HuH-7.5 (cell line): ENCODE measurements around the gene CDKN1C.

ENCODE experiments used
- DNase-seq: peaks from one replicate; pipeline ENCODE4 v3.0.0; 2011; ENCODE audit warnings: low spot score

Gene CDKN1C

GRCh38 chr11:2923446-2924375 is 38.1 kb upstream of the CDKN1C start:
- DNase-seq: no peak

DNA sequence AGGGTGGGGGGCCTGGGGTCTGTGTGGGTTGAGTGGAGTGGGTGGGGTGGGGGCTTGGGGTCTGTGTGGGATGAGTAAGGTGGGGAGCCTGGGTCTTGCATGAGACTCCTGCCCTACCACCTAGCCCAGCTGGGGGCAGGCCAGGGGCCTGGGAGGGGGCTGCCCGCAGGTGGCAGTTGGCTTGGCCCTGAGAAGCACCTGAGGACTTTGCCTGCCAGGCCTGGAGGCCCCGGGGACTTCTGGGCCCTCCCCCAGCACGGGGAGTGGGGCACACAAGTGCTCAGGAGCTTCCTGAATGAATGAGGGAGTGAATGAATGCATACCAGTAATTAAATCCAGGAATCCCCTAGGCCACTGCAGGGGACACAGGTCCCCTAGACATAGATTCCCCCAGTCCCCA is 37.1 kb upstream of the CDKN1C start:
- no peak for DNase-seq

DNA sequence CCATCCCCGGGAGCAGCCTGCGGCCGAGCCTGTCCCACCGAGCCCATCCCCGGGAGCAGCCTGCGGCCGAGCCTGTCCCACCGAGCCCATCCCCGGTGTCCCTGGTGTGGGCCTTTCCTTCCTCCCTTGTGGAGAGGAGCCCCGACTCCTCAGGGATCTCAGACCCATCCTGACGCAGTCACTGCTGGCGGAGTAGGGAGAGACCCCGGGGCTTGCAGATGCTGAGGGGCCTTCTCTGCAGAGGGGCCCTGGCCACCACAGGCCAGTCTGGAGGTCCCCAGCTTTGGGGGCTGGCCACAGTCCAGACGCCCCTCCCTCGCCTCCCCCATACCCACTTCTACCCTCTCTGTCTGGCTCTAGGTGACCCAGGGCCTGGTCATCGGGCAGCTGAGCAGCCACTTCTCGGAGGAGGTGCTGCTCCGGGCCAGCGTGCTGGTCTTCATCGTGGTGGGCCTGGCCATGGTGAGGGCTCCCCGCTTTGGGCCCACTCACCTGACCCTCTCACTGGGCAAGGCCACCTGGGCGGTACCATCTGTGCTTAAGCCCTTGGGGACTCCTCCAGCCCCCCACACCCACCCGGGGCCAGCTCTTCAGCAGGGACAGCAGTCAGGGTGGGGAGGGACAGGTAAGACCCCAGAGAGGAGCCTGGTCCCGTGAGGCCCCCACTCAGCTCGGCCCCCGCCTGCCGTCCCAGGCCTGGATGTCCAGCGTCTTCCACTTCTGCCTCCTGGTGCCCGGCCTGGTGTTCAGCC is 36.3 kb upstream of the CDKN1C start:
- DNase-seq: no peak

GRCh38 chr11:2921261-2921660 is 35.7 kb upstream of the CDKN1C start:
- DNase-seq: no peak

GRCh38 chr11:2920343-2920742 is 34.8 kb upstream of the CDKN1C start:
- no peak for DNase-seq

DNA sequence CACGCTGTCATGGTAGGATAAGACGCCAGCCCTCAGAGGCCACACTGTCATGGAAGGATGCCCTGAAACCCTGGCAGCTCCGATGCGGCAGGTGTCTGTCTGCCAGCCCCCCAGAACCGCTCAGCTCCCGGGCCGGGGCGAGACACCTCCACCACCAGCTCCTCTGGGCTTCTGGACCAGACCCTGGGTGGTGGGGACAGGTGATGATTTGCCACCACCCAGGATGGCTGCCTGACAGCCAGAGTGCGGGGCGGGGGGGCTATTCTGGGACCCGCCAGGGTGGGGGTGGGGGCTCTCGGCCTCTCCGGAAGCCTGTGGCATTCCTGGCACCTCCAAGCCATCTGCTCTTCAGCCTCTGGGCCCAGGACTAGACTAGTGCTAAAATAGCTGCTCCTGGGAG is 34.3 kb upstream of the CDKN1C start:
- DNase-seq: no peak

GRCh38 chr11:2919188-2919587 is 33.6 kb upstream of the CDKN1C start:
- no peak for DNase-seq

DNA sequence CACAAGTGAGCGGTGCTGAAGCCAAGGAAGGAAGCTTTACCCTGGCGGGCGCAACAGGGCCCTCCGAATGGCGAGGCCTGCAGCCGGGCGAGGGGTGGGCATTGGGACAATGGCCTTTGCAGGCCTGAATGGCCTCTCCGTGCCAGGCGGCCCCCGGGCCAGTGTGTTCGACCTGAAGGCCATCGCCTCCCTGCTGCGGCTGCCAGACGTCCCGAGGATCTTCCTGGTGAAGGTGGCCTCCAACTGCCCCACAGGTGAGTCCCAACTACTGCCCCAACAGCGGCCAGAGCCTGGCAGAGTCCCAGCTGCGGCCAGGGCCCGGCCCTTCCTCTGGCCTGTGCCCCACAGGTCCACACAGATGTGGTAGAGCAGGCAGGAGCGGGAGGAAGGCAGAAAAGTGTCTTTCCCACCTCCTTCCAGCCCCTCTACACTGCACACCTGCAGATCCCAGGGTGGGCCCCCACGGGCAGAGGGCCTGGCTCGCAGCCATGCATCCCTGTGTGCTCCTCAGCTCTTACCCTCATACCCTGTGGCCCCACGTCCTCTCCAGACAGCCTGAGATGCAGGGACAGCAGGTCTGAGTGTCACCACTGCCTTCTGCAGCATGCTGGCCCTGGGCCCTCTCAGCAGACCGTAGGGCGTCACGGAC is 32.4 kb upstream of the CDKN1C start:
- no peak for DNase-seq

DNA sequence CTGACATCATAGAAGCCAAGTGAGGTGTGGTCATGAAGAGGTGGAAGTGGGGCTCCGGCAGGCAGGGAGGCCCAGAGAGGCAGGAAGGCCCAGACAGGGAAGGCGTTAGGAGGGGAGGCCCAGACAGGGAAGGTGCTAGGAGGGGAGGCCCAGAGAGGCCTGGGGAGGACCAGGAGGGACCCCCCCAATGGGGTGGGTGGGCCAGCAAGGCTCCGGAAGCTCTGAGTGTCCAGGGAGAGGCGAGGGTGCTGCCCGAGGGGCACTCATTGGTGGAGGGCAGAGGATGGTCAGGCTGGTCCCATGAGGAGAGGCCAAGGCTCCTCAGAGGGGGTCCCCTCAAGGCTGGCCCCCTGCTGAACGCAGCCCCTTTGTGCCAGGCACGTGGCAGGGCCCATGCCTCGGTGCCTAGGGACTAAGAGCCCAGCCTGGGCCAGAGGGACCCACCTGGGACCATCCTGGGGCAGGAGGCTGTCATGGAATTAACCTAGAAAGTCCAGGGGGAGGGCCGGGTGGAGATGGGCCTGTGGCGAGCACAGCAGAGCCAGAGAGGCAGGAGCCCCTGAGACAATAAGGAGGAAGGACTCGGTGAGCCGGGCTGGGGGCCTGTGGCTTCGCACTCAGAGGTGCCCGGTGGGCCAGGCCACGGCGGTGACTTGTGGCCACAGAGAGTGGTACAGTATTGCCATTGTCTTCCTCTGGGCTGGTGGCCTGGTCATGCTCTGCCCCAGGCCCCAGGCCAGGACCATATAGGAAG is 31.5 kb upstream of the CDKN1C start:
- no peak for DNase-seq

DNA sequence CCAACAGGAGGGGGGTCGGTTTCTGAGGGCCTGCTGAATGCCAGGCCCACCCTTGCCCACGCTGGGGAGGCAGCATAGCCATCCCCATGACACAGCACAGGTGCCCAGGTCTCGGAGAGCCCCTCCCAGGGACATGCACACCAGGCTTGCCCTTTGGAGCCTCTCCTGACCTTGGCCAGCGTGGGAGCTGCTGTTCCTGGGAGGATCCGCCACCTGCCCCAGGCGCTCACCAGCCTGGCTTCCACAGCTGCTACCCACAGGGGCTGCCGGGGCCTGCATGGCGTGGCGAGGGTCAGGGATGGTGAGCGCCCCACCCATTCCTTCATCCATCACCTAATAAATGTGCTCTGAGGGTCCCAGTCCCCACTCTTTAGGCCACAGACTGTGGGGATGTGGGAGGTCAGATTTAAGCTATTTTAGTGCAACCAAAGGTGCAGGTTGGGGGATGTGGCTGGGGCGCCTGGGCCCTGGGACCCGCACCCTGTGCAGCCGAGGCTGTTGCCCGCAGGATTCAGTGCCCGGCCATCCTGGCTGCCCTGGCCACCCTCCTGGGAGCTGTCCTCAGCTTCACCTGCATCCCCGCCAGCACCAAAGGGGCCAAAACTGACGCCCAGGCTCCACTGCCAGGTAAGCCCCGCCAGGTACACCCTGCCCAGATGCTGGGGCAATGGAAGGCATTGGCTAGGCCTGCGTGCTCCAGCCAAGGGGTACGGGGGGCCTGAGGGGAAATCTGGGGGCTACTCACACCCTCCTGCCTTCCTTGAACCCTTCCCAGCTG is 30.7 kb upstream of the CDKN1C start:
- no peak for DNase-seq

GRCh38 chr11:2915473-2915872 is 29.9 kb upstream of the CDKN1C start:
- DNase-seq: no peak

- no peak for DNase-seq
These were observed 29.1 kb upstream of the CDKN1C start for GRCh38 chr11:2914455-2915195.

DNA sequence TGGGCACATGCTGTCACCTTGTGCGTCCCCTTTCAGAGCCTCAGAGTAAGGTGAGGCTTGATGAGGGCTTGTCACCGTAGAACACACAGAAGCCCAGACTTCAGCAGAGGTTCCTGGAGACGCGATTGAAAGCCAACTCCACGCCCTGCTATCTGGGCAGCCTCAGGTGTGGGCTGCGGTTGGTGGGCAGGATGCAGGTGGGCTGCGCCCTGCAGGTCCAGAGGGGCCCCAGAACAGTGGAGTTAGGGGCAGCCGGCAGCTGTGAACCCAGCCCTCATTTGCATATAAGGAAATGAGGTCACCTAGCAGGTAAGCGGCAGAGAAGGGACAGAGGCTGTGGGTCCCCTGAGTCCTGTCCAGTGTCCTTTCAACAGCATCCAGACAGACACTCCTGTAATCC is 28.2 kb upstream of the CDKN1C start:
- DNase-seq: no peak

DNA sequence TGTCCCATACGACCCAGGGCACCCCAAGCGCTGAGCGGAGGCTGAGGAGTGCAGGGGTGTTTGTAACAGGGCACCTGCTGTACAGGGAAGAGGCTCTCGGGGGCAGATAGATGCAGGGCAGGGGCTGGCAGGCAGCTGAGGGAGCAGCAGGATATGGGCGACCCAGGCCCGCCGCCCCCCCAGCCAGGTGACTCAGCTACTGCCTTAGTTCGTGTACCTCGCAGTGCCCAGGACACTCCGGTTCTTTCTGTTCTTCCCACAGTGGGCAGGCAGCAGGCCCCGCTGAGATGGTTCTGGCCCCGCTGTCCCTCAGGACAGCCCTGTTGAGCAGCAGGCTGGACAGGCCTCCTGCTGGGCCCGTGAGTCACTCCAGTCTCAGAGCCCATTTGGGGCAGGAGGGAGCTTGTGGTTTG is 27.4 kb upstream of the CDKN1C start:
- no peak for DNase-seq

- DNase-seq: no peak
These were observed 26.9 kb upstream of the CDKN1C start for GRCh38 chr11:2912498-2912897.

- DNase-seq: no peak
These were observed 26.3 kb upstream of the CDKN1C start for GRCh38 chr11:2911785-2912391.

GRCh38 chr11:2911088-2911784 is 25.7 kb upstream of the CDKN1C start:
- no peak for DNase-seq

- no peak for DNase-seq
These were observed 24.9 kb upstream of the CDKN1C start for GRCh38 chr11:2910401-2910955.
